Measurements from ENCODE around the gene VIPR1.

- TF ChIP-seq ZNF384 (IDR thresholded peaks at IDR 0.05) (no peak), SUZ12 (IDR thresholded peaks at IDR 0.05) (no peak)
Observed at GRCh38 chr3:42511736-42512135, 9.3 kb downstream of the VIPR1 start.
